ENCODE measurements around the gene ZNF362.
A peak's percentile ranks its signal among the peaks of the same experiment; 100 is the strongest.

The ZNF362 gene

DNA sequence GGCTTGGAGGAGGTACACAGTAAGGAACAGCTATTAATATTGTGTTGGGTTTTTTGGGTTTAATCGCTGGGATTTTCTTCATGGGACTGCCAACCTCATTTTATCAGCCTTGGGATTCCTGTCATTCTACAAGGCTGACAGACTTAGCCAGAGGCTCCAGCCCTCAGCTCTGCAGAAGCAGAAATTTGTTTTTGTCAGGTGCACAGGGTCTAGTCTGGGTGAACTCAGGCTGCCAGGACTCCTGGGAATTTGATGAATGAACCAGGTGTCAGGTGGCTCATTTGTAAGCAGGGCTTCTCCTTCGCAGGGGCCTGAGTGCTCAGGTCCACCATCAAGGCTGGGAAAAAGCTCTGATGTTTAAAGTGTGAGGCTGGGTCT is 11.5 kb upstream of the ZNF362 start:
- no peak for DNase-seq (ENCODE audit: low spot score)

DNA sequence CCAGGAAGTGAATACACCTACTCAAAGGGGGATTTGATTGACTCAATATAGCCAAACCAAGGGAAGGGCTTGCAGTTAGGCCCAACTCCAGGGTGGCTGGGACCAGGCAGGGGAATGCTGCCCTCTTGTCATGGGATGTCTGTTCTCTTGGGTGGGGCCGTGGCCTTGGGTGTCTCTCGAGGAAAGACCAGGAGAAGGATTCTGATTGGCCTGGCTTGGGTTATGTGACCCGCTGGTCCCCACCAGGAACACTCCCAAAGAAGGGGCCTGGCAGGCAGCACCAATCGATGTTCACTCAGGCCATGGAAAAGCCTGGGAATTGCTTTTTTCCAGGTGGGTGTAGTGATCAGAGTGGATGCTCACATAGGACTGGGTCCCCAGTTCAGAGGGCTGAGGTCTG is 10.1 kb upstream of the ZNF362 start:
- DNase-seq (ENCODE audit: low spot score), result no peak

DNA sequence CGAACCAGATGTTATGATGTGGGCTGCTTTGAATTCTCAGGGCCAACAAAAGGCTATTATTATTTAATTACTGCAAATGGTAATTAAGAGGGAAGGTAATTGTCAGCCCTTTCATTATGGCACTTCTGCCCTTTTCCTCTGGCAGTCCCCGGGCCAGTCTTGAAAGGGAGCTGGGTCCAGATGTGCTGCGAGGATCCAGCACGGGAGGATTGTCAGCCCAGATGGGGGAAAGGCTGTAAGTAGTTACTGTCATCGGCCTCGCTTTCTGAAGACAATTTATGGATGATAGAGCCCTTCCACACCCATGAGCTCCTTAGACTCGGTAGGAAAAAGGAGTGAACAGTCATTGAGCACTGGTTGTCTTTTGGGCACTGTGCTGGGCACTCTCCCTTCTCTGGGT is 8.7 kb upstream of the ZNF362 start:
- no peak for DNase-seq (ENCODE audit: low spot score)

DNA sequence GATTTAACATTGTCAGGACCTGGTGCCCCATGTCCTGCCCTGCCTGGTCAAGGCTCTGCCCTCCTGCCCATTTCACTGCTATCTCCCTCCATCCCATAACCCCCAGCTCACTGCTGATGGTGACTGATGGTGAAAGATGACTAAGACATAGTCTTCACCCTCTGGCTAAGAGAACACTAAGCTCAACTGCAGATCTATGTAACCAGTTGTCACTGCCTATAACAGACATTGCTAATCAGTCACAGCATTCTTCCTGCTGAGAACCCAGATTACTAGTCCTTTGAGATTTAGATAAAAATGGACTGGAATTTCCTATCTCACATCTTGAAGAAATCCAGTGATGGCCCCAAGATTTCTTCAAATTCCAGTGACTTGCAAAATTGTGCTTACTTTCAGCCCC is 8.0 kb upstream of the ZNF362 start:
- DNase-seq (ENCODE audit: low spot score), result no peak

- DNase-seq (ENCODE audit: low spot score), result no peak
Measured at GRCh38 chr1:33249422-33249821, 6.9 kb upstream of the ZNF362 start.

GRCh38 chr1:33250217-33250616 is 6.1 kb upstream of the ZNF362 start:
- no peak for DNase-seq (ENCODE audit: low spot score)

DNA sequence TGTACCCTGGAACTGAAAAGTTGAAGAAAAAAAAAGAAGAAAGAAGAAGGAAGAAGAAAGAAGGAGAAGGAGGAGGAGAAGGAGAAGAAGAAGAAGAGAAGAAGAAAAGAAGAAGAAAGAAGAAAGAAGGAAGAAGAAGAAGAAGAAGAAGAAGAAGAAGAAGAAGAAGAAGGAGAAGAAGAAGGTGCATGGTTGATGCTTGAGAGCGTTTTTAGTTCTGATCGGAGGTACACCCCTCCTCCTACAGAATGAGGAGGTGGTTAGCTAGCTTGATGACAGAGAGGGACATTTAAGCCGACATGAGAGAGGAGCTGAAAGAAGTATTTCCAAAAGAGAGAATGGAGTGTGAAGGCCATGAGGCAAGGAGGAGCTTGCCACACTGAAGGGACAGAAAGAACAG is 5.6 kb upstream of the ZNF362 start:
- DNase-seq (ENCODE audit: low spot score), result no peak

- DNase-seq (ENCODE audit: low spot score), result no peak
Measured at GRCh38 chr1:33254491-33254890, 1.8 kb upstream of the ZNF362 start.

GRCh38 chr1:33255347-33256220 is 708 bp upstream of the ZNF362 start:
- peak; percentile 79 for DNase-seq (ENCODE audit: low spot score)

- DNase-seq (ENCODE audit: low spot score), result no peak
Measured at GRCh38 chr1:33256221-33256470, 146 bp upstream of the ZNF362 start.

DNA sequence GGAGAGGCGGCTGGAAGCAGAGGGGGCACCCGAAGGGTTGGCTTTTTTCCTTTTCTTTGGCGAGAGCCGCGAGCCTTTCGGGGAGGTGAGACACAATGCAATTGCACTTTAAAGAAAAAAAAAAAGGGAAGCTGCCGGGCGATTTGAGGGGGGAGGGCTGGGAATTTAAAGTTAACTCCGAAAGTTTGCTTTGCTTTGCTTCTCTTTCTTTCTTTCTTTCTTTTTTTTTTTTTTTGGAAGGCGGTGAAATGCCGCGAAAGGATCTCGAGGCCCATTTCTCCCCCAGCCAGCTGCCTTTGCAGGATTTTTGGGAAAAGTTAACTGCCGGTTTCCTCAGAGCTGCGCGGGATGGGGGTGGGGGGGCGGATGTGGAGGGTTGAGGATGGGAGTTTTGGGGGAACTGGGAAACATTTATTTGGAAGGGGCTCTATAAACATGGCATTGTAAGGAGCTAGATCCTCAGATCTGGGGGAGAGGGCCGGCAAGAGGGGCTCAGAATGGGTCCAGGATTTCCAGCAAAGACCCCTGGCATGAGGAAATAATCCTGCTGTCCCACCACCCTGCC is 997 bp downstream of the ZNF362 start:
- no peak for DNase-seq (ENCODE audit: low spot score)

DNA sequence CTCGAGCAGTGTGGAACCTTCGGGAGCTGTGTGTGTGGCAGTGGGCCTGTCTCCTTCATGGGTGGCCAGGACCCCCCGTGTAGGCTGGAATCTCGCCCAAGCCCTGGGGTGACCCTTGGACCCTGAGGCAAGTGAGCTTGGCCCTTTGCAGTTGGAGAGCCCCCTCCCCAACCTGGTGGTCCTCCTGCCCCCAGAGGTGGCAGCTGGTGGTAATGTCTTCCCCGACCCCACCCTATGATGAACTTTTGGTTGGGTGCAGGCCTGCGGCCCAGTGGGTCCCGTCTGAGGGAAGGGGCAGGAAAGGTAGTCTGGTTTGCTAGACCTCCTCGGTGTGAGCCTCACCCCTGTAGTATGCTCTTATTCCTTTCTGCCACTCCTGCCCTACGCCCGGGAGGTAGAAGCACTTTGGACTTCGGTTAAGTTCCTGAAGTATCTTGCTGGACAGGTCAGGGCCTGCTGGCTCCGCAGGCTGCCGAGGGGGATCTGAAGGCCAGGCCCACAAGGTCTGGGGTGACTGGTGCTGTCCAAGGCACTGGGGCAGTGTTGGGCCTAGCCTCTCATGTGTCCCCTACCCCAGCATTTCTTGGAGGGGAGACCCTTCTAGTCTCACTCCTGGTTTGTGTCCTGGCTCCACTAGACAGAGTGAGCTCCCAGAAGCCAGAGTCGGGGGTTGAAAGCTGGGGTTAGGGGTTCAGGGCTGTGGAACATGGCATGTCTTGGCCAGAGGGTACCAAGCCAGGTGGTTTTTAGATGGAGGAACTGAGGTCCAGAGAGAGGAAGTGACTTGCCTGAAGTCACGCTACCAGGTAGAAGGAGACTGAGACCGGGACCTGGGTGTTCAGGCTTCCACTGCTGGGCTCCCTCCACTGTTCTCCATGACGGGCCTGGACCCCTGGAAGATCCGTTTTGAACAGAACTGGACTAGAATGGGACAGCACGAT is 1.8 kb downstream of the ZNF362 start:
- no peak for DNase-seq (ENCODE audit: low spot score)

DNA sequence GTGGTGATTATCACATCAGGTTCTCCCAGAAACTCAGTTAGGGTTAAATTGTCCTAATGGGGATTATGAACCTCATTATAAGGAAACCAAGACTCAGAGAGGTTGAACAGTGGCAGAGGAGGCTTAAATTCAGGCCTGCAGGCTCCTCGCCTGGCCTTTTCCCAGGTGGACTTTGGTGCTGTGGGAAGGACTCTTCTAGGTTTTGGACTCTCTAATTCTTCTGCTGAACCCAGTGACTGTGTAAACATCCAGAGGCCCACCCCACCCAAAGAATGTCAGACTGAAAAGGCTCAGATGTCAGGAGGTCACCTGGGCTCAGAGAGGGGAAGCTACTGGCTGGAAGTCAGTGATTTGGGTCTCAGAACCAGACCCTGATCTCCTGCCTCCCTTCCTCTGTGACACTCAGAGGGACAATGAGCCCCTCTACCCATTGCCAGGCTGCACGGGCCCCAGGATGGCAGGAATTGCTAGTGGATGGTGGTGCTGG is 2.5 kb downstream of the ZNF362 start:
- no peak for DNase-seq (ENCODE audit: low spot score)

DNA sequence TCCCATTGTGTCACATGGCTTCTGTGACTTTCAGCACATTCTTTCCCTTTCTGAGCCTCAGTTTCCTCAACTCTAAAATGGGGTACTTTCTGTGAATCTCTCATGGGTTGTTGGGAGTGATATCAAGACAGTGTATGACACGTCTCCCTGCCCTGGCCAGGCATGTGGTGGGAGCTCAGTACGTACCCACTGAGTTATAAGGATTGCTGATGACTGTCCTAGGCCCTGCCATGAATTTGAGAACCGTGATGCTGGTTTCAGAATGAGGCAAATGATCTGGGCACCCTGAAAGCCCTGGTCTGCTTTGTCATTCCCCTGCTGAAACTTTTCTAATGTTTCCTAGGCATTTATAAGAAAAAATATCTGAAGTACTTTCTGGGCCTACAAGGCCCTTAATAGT is 3.6 kb downstream of the ZNF362 start:
- no peak for DNase-seq (ENCODE audit: low spot score)

- no peak for DNase-seq (ENCODE audit: low spot score)
Measured at GRCh38 chr1:33260439-33260838, 4.1 kb downstream of the ZNF362 start.

DNA sequence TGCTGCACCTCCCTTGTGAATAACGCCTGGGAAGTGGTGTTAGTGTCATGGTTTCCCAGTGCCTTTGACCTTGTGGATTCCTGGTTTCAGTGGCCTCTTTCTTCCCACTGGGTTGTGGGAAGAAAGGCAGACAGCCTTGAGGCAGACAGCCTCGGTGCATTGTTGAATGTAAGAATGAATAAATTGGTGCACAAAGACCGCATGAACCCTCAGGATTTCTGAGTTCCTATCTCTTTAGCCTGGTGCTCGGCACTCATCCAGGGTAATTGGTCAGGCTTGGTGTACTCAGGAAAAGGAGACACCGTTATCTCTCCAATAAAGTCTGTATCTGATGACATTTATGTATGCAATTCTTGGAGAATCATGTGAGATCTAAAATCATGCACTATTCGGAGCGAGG is 5.1 kb downstream of the ZNF362 start:
- DNase-seq (ENCODE audit: low spot score), result no peak

DNA sequence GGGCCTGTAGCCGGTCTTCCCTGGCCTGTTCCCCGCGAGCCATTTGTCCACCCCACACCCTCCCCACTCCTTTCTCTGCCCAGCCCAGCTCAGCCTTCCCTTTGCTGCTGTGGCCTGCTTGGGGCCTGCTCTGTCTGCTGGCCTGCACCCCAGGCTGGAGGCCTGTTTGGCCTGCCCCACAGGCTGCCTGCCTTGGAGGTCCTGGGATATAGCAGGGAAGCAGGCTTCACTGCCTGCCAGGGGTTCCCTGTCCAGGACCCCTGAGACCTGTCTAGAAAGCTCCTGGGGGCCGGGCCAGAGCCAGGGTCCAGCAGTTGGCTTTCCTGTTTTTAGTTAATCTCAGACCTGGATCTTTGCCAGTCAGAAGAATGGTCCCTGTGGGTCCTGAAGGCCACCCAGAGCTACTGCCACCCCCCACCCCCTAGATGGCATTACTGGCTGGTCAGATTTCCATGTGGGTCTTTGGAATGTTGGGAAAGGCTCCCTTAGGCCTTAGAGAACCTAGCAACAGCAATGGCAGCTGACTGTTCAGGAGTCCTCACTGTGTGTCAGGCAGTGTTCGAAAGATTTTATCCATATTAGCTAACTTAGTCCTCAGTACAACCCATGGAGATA is 7.7 kb downstream of the ZNF362 start:
- DNase-seq (ENCODE audit: low spot score), result no peak

- DNase-seq (ENCODE audit: low spot score), result no peak
Measured at GRCh38 chr1:33265780-33266605, 9.7 kb downstream of the ZNF362 start.

GRCh38 chr1:33266766-33267165 is 10.5 kb downstream of the ZNF362 start:
- no peak for DNase-seq (ENCODE audit: low spot score)

GRCh38 chr1:33267468-33268205 is 11.3 kb downstream of the ZNF362 start:
- DNase-seq (ENCODE audit: low spot score), result no peak

- no peak for DNase-seq (ENCODE audit: low spot score)
Measured at GRCh38 chr1:33268457-33268856, 12.2 kb downstream of the ZNF362 start.

Measured in germinal center (tissue), 1 donor.